Measurements from ENCODE around the gene TMEM184C.

TMEM184C gene

DNA sequence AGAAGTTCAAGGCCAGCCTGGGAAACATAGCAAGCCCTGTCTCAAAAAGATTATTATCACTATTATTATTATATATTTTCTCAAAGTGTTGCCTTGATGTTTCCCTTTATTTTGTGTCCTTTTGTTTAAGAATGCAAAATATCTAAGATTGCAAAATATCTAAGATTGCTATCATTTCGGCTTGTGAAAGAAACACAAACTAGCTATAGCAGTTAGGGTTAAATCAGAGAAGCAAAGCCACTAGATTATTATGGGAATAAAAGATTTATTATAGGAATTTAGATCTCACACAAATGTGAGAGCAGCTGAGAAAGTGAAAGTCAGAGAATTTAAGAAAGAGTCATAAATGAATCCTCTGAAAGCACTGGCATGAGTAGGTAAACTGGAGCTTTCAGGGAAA, 18.0 kb upstream of the TMEM184C start:
- in situ Hi-C loops (cut with HindIII; ENCODE audit: low pct_ligation_motif_present, low sequenced_read_pairs) = loop anchor here (25.0 kb wide), 1 partner anchor 487 kb away; no protein-coding TSS in a partner anchor
- H3K36me3 ChIP-seq (replicated peaks) = no peaks in the 10 kb centered on the region
- no peaks in the 10 kb centered on the region for H3K27me3 ChIP-seq (replicated peaks)
- DNase-seq = no peak
- H3K4me3 ChIP-seq (ENCODE audit: low read depth, low read length) = no peak overlapping the region
- H3K27ac ChIP-seq = no peak overlapping the region
- TF ChIP-seq, protein P1, sequence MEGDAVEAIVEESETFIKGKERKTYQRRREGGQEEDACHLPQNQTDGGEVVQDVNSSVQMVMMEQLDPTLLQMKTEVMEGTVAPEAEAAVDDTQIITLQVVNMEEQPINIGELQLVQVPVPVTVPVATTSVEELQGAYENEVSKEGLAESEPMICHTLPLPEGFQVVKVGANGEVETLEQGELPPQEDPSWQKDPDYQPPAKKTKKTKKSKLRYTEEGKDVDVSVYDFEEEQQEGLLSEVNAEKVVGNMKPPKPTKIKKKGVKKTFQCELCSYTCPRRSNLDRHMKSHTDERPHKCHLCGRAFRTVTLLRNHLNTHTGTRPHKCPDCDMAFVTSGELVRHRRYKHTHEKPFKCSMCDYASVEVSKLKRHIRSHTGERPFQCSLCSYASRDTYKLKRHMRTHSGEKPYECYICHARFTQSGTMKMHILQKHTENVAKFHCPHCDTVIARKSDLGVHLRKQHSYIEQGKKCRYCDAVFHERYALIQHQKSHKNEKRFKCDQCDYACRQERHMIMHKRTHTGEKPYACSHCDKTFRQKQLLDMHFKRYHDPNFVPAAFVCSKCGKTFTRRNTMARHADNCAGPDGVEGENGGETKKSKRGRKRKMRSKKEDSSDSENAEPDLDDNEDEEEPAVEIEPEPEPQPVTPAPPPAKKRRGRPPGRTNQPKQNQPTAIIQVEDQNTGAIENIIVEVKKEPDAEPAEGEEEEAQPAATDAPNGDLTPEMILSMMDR (IDR thresholded peaks at IDR 0.05; ENCODE audit: low read depth, low read length, missing control alignments) = no peak

DNA sequence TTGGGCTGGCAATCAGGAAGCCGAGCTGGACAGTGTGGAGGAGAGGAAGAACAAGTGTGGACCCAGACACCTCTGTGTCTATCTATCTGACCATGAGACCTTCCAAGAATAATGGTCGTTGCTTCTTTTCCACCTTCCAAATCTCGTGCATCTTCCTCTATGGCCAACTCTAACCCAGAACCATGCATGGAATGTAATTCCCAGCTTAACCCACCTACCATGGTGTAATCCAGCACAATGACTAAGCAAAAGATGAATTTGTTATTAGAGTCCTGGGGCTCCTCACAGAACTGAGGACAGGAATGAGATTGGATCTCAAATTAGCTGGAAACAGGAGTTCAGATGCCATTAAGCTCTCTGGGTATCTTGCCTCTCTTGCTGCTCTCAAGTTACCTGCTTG, 17.4 kb upstream of the TMEM184C start:
- in situ Hi-C loops (cut with HindIII; ENCODE audit: low pct_ligation_motif_present, low sequenced_read_pairs) = loop anchor here (25.0 kb wide), 1 partner anchor 487 kb away; no protein-coding TSS in a partner anchor
- Histone ChIP-seq H3K4me3 (ENCODE audit: low read depth, low read length) (no peak overlapping the region), H3K36me3 (replicated peaks) (no peaks in the 10 kb centered on the region), H3K27me3 (replicated peaks) (no peaks in the 10 kb centered on the region), H3K27ac (peak overlapping the region; percentile 26)
- DNase-seq = no peak
- TF ChIP-seq, protein P1 (IDR thresholded peaks at IDR 0.05; ENCODE audit: low read depth, low read length, missing control alignments) = no peak

DNA sequence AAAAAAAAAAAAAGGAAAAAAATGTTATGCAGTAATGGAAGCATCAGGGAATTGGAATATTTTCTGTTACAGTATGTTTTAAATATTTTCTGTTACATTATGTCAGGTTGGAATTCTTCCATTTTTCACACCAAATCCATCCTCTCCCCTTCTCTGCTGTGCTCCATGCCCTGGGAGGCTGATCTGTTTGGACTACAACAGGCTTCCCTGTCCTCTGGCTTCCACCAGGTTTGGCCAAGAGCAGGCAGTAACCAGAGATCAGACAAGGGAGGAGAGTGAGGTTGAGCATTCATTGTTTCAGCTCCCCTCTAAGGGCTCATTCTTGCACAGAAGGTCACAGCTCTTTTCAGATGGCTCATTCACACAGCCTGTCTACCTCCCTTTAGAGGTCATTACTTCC, 11.7 kb upstream of the TMEM184C start:
- in situ Hi-C loops (cut with HindIII; ENCODE audit: low pct_ligation_motif_present, low sequenced_read_pairs) = no loop called here
- H3K36me3 ChIP-seq (replicated peaks) = no peaks in the 10 kb centered on the region
- no peaks in the 10 kb centered on the region for H3K27me3 ChIP-seq (replicated peaks)
- no peak for DNase-seq
- TF ChIP-seq, protein P1 (IDR thresholded peaks at IDR 0.05; ENCODE audit: low read depth, low read length, missing control alignments) = no peak
- H3K4me3 ChIP-seq (ENCODE audit: low read depth, low read length) = no peak overlapping the region
- H3K27ac ChIP-seq = no peak overlapping the region

DNA sequence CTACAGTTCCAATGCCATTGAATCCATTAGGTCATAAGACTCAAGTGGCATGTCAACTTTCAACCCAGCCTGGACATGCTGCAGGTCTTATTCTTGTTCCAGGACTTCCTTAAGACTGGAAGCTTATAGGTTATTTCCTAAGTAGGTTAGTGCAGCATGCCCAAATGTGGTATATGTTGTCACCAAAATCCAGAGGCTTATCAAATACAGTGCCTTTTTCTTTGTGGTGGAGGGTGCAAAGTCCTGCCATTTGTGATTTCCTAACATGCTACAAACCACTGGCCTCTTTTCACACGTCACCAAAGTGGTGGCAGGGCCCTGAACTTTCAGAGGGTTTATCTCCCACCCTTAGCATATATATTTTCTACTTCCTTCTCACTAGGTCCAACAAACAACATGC, 9.7 kb upstream of the TMEM184C start:
- no peak overlapping the region for H3K27ac ChIP-seq
- DNase-seq = no peak
- H3K27me3 ChIP-seq (replicated peaks) = no peaks in the 10 kb centered on the region
- in situ Hi-C loops (cut with HindIII; ENCODE audit: low pct_ligation_motif_present, low sequenced_read_pairs) = no loop called here
- TF ChIP-seq, protein P1 (IDR thresholded peaks at IDR 0.05; ENCODE audit: low read depth, low read length, missing control alignments) = no peak
- H3K36me3 ChIP-seq (replicated peaks) = no peaks in the 10 kb centered on the region
- H3K4me3 ChIP-seq (ENCODE audit: low read depth, low read length) = no peak overlapping the region

DNA sequence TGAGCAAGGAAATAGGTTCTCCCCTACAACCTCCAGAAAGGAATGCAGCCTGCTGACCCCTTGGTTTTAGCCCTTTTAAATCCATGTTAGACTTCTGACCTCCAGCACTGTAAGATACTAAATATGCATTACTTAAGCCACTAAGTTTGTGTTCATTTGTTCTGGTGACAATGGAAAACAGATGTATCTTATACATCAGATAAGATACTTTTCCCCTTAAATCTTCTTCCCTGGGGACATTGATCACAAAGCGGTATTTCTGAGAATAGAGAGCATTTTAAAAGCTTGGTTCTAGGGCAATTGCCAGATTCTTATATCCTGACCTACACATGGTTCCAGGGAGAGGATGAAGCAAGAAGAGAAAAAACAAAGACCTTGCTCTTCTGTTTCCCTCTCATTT, 6.5 kb upstream of the TMEM184C start:
- in situ Hi-C loops (cut with HindIII; ENCODE audit: low pct_ligation_motif_present, low sequenced_read_pairs) = no loop called here
- DNase-seq = no peak

DNA sequence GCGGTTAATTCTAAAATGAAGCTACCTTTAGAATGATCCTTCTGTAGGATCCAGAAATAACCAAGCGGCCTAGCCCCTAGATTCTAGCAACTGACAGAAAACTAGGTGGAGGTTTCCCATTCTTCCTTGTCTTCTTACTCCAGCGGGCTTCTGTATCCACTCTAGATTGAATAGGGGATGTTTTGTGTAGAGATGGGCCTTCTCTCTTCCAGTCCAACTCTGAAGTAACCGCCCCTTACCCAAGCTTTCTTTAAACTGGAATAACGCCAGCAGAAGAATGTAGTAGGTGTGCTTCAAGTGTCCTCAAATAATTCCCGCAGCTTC, 386 bp upstream of the TMEM184C start:
- no peak overlapping the region for H3K27ac ChIP-seq

More for the DNA sequence above, 6.5 kb upstream of the TMEM184C start:
- H3K27ac ChIP-seq = no peak overlapping the region
- H3K4me3 ChIP-seq (ENCODE audit: low read depth, low read length) = no peak overlapping the region
- H3K27me3 ChIP-seq (replicated peaks) = no peaks in the 10 kb centered on the region
- H3K36me3 ChIP-seq (replicated peaks) = no peaks in the 10 kb centered on the region
- TF ChIP-seq, protein P1 (IDR thresholded peaks at IDR 0.05; ENCODE audit: low read depth, low read length, missing control alignments) = no peak

More for the DNA sequence above, 386 bp upstream of the TMEM184C start:
- peak overlapping the region; percentile 89 for H3K4me3 ChIP-seq (ENCODE audit: low read depth, low read length)
- TF ChIP-seq, protein P1 (IDR thresholded peaks at IDR 0.05; ENCODE audit: low read depth, low read length, missing control alignments) = no peak
- H3K27me3 ChIP-seq (replicated peaks) = no peaks in the 10 kb centered on the region
- in situ Hi-C loops (cut with HindIII; ENCODE audit: low pct_ligation_motif_present, low sequenced_read_pairs) = no loop called here
- no peaks in the 10 kb centered on the region for H3K36me3 ChIP-seq (replicated peaks)
- no peak for DNase-seq
